ENCODE results near the gene DUSP7.

Gene DUSP7

GRCh38 chr3:52004163-52004787, 52.1 kb downstream of the DUSP7 start:
- DNase-seq: peak; percentile 55 to 58

- DNase-seq: no peak
These were observed 53.6 kb downstream of the DUSP7 start for GRCh38 chr3:52002748-52003147.

GRCh38 chr3:52001443-52001974, 54.9 kb downstream of the DUSP7 start:
- DNase-seq: peak; percentile 53 to 76

GRCh38 chr3:51999846-52000245, 56.5 kb downstream of the DUSP7 start:
- no peak for DNase-seq

All from Kasumi-1 (cell line).